ENCODE measurements around the gene MEF2D. TPM values are rescaled to one million over a fixed set of nuclear protein-coding genes. Genes with fewer than 3 reads are reported as not detected.

Gene MEF2D
- total RNA-seq, 1 experiment from 2014 or later, result 54.1 TPM

DNA sequence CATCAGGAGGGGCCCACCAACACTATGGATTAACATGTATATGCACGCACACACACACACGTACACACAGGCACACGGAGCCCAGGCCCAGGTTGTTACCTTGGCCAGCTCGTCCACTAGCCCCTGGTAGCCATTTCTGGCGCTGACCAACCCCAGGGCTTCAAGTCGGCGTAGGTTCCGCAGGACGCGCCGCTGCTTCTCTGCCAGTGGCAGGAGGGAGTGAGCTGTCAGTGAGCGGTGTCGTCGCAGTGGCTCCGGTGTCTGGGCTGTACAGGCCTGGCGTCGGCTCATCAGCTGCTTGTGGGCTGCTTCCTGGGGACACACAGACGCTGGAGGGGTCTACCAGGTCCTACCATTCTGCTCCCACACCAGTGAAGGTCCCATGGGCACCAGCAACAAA, 29.4 kb upstream of the MEF2D start:
- H3K36me3 Mint-ChIP-seq (ENCODE audit: insufficient read depth, unreplicated experiment), result peaks cover 45% of the 10 kb centered on the region
- CTCF ChIA-PET, result interaction anchor here (0.6 kb wide), 1 partner anchor 30 kb away, joined by 3 read pairs; the partner anchor contains the start of gene MEF2D
- H3K4me1 Mint-ChIP-seq (ENCODE audit: low read depth, unreplicated experiment), result no peaks in the 10 kb centered on the region
- H3K27ac Mint-ChIP-seq (ENCODE audit: unreplicated experiment), result no peak overlapping the region
- no peak for DNase-seq
- BruUV-seq (replicated peaks), result no TSS peak
- no peaks in the 10 kb centered on the region for H3K9me3 Mint-ChIP-seq (ENCODE audit: low read depth, unreplicated experiment)
- no peak overlapping the region for H3K4me3 Mint-ChIP-seq (ENCODE audit: low read depth, unreplicated experiment)
- TF ChIP-seq, protein P1, sequence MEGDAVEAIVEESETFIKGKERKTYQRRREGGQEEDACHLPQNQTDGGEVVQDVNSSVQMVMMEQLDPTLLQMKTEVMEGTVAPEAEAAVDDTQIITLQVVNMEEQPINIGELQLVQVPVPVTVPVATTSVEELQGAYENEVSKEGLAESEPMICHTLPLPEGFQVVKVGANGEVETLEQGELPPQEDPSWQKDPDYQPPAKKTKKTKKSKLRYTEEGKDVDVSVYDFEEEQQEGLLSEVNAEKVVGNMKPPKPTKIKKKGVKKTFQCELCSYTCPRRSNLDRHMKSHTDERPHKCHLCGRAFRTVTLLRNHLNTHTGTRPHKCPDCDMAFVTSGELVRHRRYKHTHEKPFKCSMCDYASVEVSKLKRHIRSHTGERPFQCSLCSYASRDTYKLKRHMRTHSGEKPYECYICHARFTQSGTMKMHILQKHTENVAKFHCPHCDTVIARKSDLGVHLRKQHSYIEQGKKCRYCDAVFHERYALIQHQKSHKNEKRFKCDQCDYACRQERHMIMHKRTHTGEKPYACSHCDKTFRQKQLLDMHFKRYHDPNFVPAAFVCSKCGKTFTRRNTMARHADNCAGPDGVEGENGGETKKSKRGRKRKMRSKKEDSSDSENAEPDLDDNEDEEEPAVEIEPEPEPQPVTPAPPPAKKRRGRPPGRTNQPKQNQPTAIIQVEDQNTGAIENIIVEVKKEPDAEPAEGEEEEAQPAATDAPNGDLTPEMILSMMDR (IDR thresholded peaks at IDR 0.05; ENCODE audit: unreplicated experiment), result no peak
- no peaks in the 10 kb centered on the region for H3K27me3 Mint-ChIP-seq (ENCODE audit: unreplicated experiment)
- intact Hi-C loops (cut with micrococcal nuclease; ENCODE audit: unreplicated experiment), result no loop called here

DNA sequence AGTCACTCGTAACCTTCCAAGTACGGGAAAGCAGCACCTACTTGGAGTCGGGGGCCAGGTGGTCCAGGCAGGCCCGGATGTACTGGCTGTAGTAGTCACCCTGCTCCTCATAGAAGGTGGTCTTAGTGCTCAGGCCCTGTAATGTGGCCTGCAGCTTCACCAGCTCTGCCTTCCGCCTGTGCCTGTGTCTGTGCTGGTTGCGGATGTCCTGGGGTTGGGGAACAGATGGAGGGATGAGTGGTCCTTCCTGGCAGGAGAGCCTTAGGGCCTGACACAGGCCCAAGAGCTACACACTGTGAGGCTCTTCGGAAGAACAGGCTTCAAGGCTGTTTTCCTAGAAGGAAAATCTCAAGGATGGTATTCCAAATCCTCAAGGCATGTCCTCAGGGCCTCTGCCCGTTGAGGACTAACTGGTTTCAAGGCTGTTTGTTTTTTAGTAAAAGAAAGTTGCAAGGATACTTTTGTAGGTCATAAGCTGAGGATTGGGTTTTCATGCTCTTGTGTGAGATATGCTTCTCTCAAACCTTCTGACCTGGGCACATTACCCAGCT, 28.4 kb upstream of the MEF2D start:
- H3K27ac Mint-ChIP-seq (ENCODE audit: unreplicated experiment), result no peak overlapping the region
- TF ChIP-seq, protein P1 (IDR thresholded peaks at IDR 0.05; ENCODE audit: unreplicated experiment), result no peak
- intact Hi-C loops (cut with micrococcal nuclease; ENCODE audit: unreplicated experiment), result no loop called here
- no TSS peak for BruUV-seq (replicated peaks)
- no peaks in the 10 kb centered on the region for H3K27me3 Mint-ChIP-seq (ENCODE audit: unreplicated experiment)
- H3K9me3 Mint-ChIP-seq (ENCODE audit: low read depth, unreplicated experiment), result no peaks in the 10 kb centered on the region
- peaks cover 44% of the 10 kb centered on the region for H3K36me3 Mint-ChIP-seq (ENCODE audit: insufficient read depth, unreplicated experiment)
- H3K4me3 Mint-ChIP-seq (ENCODE audit: low read depth, unreplicated experiment), result no peak overlapping the region
- H3K4me1 Mint-ChIP-seq (ENCODE audit: low read depth, unreplicated experiment), result no peaks in the 10 kb centered on the region
- no peak for DNase-seq
- CTCF ChIA-PET, result interaction anchor here (1.1 kb wide), 1 partner anchor 72 kb away, joined by 3 read pairs; no protein-coding TSS in a partner anchor

DNA sequence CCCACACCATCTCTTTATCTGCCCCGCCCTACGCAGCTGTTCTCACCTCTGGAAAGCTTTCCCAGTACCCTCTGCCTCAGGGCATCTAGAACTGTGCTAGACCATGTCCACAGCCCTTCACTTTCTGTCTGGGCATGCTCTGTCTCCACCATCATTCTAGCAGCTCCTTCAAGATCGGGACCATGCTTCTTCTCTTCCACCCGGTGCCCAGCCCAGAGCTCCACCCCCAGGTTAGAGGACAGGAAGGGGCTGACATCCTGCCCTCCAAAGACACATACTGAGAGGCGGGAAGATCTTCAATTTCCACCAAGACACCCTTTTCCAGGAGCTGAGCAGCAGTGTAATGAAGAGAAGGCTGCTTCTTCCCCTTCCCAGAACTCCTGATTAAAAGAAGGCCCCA, 27.7 kb upstream of the MEF2D start:
- no peak overlapping the region for H3K4me3 Mint-ChIP-seq (ENCODE audit: low read depth, unreplicated experiment)
- BruUV-seq (replicated peaks), result no TSS peak
- CTCF ChIA-PET, result interaction anchor here (0.6 to 1.1 kb wide), 3 partner anchors 28 to 401 kb away, joined by 3 to 5 read pairs (median 5); partner anchors contain the start of gene MEF2D
- peaks cover 38% of the 10 kb centered on the region for H3K36me3 Mint-ChIP-seq (ENCODE audit: insufficient read depth, unreplicated experiment)
- no peaks in the 10 kb centered on the region for H3K9me3 Mint-ChIP-seq (ENCODE audit: low read depth, unreplicated experiment)
- DNase-seq, result no peak
- no peaks in the 10 kb centered on the region for H3K4me1 Mint-ChIP-seq (ENCODE audit: low read depth, unreplicated experiment)
- TF ChIP-seq, protein P1 (IDR thresholded peaks at IDR 0.05; ENCODE audit: unreplicated experiment), result no peak
- H3K27ac Mint-ChIP-seq (ENCODE audit: unreplicated experiment), result no peak overlapping the region
- H3K27me3 Mint-ChIP-seq (ENCODE audit: unreplicated experiment), result no peaks in the 10 kb centered on the region
- intact Hi-C loops (cut with micrococcal nuclease; ENCODE audit: unreplicated experiment), result no loop called here

DNA sequence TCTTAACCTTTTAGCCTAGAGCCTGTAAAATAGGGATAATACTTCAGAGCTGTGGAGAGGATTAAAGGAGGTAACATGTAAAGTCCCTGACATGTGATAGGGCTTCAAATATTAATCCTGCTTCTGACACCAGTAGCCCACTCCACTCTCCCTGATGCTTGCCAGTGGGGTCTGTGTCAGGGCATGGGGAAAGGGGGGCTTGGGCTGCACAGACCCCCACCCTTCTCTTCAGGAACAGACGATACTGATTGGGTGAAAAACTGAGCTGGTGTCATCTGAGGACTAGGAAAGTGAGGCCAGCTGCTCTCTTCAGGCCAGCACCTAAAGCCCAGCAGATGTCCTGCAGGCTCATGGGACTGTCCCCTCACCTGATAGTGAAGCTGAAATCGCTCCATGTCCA, 27.0 kb upstream of the MEF2D start:
- Mint-ChIP-seq H3K27me3 (ENCODE audit: unreplicated experiment) (no peaks in the 10 kb centered on the region), H3K27ac (ENCODE audit: unreplicated experiment) (no peak overlapping the region), H3K36me3 (ENCODE audit: insufficient read depth, unreplicated experiment) (peaks cover 36% of the 10 kb centered on the region), H3K9me3 (ENCODE audit: low read depth, unreplicated experiment) (no peaks in the 10 kb centered on the region), H3K4me3 (ENCODE audit: low read depth, unreplicated experiment) (no peak overlapping the region), H3K4me1 (ENCODE audit: low read depth, unreplicated experiment) (no peaks in the 10 kb centered on the region)
- no TSS peak for BruUV-seq (replicated peaks)
- TF ChIP-seq, protein P1 (IDR thresholded peaks at IDR 0.05; ENCODE audit: unreplicated experiment), result no peak
- intact Hi-C loops (cut with micrococcal nuclease; ENCODE audit: unreplicated experiment), result no loop called here
- DNase-seq, result no peak
- CTCF ChIA-PET, result interaction anchor here (0.6 kb wide), 2 partner anchors 27 to 400 kb away, joined by 5 read pairs; partner anchors contain the start of gene MEF2D
